Right lobe of liver (tissue), 4 donors: Measurements from ENCODE around the gene RING1.

Experiments used
- CTCF ChIP-seq, 4 donors: fragments of 200-600 bp in 3 of 4; fragments of 450-650 bp in 1 of 4; IDR thresholded peaks; one replicate each; pipeline versions ENCODE4 v1.5.1 to v1.8.0; 2016 to 2022; ENCODE audit warnings: antibody characterized with exemption in 4 of 4, mild to moderate bottlenecking in 2 of 4
- POLR2A ChIP-seq: fragments of 450-650 bp; IDR thresholded peaks from one replicate; pipeline ENCODE4 v1.6.1; 2017; ENCODE audit warnings: antibody characterized with exemption, mild to moderate bottlenecking
- donor health status: DM: no; HTN: no; CAD: no.
- donor health status: DM: no; HTN: no; CAD: no.
- donor health status: DM: no; HTN: yes; CAD: no.

GRCh38 chr6:33203443-33204164 is 4.7 kb upstream of the RING1 start:
- TF ChIP-seq CTCF (IDR thresholded peaks at IDR 0.05): no peak
- TF ChIP-seq POLR2A: no peak
